Medulla oblongata (tissue), 1 donor: Measurements from ENCODE around the gene AOPEP.
"Not testable (repeated sequence)": the region's sequence is repeated elsewhere in the genome, so short reads cannot be mapped to it uniquely, and the experiment has no call there.

Source experiments
- DNase-seq: peaks from one replicate; pipeline ENCODE4 v3.0.0-alpha.2; 2015; ENCODE audit errors: extremely low spot score

Gene AOPEP

DNA sequence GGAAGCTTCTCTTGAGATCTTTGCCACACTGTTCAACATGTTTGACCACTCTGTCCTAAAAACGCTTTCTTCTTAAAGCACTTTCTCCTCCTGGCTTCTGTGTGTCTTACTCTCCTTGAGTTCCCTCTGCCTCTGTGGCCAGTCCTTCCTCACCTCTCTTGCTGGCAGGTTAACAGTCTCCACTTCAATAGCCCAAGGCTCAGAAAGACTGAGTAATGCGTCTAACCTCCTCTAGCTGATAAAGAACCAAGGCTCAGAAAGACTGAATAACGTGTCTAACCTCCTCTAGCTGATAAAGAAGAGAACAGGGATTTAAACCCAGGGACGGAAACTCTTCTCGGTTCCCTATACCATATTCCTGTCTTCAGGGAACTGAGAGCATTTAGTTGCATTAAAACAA is 205.2 kb downstream of the AOPEP start:
- no peak for DNase-seq

DNA sequence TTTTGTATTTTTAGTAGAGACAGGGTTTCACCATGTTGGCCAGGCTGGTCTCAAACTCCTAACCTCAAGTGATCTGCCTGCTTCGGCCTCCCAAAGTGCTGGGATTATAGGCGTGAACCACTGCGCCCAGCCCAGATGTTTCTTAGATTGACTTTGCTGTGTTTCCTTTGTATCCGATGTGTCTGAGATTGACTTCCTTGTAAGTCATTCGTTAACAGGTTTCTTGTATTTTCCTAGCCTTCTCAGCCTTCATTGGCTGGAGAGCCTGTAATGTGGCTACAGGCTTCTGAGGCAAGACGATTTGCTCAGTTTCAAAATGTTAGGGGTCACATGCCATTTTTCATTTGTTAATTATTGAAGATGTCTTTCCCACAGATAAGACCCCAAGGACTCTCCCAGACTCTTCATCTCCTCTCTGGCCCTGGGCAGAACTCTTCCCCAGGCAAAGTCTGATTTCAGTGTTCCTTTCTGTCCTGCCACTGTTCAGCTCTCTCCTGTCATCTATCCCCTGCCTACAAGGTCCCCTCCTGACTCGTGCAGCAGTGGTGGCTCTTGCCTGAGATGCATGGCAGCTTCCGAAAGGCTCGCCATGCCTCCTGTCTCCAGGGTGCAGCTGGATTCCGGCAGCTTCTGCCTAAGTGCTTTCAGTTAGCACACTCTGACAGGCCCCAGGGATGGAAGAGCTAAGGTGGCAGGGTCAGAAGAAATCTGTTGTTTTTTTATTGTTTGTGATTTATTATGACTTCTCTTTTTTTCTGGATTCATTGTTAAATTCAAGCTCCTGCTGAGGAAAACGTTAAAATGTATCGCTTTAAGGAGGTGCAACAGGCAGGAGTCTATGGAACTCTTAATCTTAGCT is 206.4 kb downstream of the AOPEP start:
- DNase-seq = no peak

DNA sequence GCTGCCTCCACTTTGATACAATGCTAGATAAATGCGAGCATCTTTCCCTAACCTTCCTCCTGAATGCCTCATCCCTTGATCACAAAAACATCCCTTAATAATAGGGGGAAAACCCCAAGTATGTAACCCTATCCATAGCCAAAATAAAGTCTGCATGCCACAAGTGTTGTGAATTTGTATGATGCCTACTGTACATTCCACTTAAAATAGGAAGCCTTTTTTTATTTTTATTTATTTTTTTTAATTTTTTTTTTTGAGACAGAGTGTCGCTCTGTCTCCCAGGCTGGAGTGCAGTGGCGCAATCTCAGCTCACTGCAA is 207.0 kb downstream of the AOPEP start:
- no peak for DNase-seq

DNA sequence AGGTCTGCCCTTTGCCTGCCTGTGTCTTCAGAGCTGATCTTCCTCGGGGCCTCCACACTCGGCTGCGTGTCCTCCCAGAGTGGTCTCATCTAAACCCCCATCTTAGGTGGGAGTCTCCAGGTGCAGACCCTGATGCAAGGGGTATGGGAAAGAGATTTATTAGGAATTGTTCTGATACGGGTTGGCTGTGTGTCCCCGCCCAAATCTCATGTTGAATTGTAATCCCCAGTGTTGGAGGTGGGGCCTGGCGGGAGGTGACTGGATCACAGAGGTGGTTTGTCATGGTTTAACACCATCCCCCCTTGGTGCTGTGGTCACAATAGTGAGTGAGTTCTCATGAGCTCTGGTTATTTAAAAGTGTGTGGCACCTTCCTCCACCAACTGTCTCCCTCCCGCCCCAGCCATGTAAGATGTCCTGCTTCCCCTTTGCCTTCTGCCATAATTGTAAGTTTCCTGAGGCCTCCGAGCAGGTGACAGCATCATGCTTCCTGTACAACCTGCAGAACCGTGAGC is 208.4 kb downstream of the AOPEP start:
- no peak for DNase-seq

DNA sequence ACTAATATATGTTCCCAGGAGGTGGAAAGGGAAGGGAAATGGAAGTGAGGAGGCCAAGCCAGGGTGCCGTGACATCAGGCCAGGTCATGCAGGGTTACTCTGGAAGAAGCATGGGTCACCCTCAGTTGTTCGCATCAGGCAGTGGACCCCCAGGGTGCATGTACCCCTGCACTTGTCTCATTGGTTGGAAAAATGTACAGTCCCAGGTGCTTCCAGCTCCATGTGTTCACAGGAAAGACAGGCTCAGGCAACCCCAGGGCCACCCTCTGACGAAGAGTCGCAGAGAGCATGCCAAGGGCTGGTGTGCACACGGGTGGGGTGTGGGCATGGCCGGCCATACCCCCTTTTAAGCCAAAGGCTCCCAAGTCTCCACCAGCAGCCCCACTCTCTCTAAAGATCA is 208.9 kb downstream of the AOPEP start:
- no peak for DNase-seq

DNA sequence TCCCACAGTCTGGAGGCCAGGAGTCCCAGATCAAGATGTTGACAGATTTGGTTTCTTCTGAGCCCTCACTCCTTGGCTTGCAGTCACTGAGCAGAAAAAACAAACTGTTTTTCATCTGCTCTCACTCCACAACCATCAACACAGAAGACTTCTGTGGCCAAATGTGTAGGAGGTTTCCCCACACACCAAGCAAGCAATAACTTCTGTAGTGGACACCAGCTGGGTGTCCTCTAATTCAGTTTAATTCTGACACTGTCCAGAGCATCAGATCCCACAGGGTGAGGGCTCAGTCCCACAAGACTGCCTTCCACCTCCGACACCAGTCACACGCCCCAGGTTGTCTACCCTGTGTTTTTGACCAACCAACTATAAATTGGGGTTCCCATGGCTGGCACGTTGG is 209.9 kb downstream of the AOPEP start:
- no peak for DNase-seq

DNA sequence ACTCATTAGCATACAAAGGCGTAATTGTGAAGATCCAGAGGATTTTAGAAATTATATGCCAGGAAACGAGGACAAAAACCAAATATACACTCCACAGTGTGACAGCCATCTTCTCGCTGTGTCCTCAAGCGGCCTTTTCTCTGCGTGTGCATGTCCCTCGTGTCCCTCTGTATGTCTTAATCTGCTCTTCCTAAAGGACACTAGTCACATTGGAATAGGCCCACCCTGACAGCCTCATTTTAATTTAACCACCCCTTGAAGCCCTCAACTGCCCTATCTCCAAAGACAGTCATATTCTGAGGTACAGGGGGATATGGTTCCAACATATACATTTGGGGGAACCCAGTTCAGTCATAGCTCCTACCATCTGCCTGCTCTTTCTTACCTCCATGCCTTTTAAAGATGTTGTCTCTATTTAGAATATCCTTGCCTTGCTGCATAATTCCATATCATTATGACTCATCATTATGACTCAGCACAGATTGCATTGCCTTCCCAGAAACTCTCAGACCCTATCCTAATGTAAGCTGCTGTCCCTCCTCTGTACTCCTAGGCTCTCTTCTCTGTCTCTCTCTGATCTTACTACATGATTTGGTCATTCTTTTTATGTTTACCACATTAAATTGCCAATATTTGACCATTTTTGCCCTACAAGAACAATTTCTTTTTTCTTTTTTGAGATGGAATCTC is 210.9 kb downstream of the AOPEP start:
- no peak for DNase-seq

DNA sequence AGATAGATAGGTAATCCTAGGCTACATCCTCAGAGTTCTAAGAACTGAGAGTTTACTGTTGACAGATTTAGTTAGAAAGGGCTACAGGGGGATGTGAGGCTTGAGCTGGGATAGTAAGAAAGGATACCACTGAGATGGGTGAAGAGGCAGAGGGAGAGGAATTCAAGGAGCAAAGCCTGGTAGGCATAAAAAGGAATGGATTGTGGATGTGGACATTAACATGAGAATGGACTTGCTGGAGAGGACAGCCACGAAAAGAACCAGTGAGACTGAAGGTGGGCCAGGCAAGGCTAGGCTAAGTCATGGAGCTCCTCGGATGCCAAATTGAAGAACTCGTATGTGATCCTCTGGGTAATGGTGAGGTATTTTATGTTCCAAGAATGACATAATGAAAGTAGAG is 211.9 kb downstream of the AOPEP start:
- no peak for DNase-seq

DNA sequence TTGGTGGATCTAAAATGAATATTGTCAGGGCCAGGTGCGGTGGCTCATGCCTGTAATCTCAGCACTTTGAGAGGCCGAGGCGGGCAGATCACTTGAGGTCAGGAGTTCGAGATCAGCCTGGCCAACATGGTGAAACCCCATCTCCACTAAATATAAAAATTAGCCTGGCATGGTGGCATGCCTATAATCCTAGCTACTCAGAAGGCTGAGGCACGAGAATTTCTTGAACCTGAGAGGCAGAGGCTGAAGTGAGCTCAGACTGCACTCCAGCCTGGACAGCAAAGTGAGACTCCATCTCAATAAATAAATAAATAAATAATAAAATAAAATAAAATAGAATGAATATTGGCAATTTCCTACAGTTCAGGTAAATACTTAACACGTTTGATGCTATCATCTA is 213.8 kb downstream of the AOPEP start:
- DNase-seq = not testable (repeated sequence)

DNA sequence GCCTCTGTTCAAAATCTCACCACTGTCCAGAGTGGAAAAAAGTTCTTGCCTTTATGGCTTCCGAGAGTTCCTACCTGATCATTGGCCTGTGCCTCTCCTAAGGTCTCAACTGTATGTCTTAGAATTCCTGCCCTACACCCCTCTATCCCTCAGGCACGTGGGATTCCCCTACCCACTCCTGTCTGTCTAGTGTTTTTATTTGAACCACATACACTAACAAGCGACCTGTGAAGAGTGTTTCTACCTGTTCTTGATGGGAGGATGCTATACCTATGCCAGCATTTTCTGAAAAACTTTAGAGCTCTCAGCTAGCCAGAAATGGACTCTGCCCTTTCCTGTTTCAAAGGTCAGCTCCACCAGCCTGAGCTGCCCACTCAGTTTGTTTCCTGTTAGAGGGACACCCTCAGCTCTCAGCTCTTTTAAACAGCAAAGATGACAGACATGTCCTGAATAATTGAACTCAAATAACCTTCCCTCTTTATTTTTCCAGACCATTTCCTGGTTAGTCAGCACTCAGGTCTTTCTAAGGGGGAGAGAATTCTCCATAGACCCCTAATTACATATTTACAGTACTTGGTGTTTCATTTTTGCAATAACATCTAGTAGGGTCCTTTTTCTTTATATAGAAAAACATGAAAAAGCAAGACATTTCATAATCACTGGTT is 214.8 kb downstream of the AOPEP start:
- DNase-seq = no peak

DNA sequence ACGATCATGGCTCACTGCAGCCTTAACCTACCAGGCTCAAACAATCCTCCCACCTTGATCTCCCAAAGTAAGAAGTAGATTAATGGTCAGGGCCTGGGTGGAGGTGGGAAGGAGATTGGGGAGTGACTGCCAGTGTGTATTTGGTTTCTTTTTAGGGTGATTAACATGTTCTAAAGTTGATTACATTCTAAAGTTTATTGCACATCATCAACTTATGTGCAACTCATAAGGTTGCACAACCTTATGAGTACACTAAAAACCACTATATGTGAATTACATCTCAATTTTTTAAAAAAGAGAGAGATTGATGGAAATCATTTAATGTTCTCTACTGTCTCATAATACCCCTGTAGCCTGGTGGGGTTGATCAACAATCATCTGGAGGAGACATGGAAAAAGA is 218.1 kb downstream of the AOPEP start:
- DNase-seq = no peak

DNA sequence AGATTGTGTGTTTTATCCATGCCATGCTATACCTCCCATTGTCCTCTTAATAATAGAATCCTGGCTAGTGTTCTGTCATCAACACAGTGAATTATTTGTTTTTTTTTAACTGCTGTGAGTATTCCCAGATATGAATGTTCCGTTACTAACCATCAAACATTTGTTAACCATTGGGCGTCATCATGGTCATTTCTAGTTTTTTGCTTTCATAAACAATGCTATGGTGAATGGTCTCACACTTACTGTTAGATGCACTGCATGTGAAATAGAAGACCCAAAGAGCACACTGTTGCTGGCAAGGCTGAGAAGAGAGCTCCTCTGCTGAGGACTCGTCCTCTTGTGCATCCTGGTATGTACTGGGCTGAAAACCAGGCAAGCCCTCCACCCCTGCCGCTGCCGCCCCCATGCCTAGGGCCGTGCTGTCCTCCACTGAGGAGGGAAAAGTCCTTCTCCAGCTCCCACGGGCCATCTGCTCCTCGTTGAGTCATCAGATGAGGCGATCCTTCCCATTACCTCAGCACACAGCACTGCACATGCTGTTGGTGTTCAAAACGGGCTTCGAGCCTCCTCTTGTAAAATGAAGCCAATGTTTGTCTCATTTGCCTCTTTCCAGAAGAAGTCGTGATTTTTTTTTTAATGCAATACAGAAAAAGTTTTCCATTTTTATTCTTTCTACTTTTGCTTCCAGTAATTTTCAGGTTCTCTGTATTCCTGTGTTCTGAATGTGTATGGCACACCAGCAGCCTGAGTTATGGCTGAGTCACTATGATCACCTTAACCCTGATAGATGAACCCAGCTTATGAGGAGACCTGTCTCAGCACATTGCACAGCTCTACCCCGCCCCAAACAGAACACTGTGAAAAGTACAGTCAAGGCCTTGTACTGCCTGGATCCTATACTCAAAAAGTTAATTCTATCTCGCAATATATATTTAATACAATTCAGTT is 219.0 kb downstream of the AOPEP start:
- no peak for DNase-seq

DNA sequence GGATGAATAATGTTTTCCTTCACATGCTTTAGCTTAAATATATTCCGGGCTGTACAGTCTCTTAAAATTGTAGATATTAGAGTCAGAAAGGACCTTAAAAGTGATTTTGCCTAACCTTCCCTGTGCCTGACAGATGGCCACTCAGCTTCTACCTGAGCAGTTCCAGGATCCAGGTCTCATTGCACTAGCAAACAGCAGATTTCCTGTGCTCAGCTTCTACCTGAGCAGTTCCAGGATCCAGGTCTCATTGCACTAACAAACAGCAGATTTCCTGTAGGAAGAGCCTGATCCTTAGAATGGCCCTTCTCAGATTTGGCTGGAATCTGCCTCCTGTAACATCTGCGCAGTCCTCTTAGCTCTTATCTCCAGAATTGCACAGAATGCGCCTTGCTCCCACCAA is 219.8 kb downstream of the AOPEP start:
- DNase-seq = no peak

DNA sequence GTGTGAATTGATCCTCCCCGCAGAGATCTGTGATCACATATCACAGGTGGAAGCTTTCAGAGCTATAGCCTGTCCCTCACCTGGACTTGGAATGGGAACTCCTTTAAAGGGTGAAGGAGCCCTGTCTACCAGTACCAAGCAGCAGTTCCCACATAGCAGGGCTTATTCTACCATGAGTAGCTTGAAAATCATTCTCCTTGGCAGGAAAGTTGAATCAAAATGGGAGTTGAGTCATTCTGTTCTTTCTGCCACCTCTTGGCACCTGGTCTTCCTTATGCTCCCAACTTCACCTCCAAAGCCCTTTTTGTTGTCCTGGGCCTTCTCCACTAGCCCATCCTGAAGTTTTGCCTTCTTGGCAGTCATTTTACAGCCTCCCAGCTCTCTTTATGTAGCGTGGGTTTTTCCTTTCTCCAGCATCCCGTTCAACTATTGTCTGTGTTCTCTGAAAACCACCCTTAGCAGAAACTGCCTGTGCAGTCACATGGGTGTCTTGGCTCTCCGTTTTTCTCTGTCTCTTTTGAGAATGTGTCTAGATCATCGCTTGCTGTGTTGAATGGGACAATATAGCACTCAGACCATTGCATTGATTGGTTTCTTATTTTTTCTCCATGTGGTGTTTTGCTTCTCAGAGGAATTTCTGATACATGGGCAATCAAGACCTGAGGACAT is 222.2 kb downstream of the AOPEP start:
- DNase-seq = peak; percentile 90

DNA sequence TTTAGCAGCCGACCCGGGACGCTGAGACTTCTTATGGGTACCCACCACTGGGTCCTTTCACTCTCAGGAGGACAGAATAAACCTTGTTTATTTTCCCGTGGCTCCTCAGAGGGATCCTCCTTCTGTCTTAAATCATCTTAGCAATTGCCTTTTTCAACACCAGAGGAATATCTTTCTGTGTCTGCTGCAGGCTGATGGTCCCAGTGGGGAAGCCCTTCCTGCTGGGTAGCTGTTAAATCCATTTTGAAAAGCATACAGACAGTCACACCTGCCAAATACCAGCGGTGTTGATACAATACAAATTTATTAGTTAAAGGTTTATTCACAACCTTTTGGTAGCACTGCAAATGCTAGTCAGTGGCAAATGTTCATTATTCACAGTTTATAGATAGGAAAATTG is 222.9 kb downstream of the AOPEP start:
- no peak for DNase-seq

DNA sequence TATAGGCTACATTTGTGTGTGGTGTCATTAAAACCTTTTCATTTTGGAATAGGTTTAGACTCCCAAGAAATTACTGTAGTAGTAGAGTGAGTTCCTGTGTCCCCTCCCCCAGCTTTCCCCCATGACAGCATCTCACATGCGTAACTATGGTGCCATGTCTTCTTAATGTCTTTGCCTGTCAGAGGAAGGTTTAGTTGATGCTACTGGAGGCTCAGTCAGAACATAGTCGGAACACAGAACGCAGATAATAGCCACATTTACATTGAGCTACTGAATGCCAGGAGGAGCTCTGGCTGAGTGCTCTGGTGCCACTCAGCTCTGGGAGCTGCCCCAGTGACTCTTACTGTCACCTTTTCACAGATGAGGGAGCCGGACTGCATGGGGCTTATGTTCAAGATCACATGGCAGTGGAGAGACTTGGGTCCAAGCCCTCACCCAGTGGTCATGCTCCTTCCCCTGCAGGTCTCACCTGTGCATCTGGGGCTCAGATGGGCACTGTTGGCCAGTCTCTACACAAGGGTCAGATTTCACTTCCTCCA is 223.6 kb downstream of the AOPEP start:
- no peak for DNase-seq

DNA sequence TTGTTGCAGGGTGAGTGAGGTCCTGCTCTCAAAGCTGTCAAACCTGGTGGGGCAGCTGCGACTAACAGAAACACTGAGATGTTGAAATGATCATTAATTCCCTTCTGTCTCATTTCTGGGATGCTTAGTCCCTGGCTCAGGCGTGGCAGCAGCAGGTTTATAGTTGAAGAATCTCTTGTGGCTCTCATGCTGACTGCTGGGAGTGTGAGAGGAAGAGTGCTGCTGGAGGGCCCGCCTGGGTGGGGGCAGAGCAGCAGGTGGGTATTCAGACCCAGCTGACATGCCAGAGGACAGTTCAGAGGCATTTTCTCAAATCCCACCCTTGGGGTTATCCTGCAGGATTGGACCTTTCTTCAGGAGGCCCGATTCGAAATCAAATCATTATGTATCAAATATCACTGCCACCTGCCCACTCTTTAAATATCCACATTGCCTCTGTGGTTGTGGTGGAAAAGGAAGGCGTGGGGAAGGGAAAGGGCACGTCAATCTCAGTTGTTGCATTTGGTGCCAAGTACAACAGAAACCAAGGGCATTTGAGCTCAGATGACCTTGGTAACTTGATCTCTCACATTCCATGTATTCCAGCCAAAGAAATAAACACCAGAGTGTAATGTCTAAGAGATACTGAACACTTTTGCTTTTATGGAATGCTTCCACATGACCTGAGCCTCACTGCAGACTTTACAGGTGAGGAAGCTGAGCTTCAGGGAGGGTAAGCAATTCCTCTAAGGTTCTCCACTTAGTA is 224.3 kb downstream of the AOPEP start:
- DNase-seq = no peak

DNA sequence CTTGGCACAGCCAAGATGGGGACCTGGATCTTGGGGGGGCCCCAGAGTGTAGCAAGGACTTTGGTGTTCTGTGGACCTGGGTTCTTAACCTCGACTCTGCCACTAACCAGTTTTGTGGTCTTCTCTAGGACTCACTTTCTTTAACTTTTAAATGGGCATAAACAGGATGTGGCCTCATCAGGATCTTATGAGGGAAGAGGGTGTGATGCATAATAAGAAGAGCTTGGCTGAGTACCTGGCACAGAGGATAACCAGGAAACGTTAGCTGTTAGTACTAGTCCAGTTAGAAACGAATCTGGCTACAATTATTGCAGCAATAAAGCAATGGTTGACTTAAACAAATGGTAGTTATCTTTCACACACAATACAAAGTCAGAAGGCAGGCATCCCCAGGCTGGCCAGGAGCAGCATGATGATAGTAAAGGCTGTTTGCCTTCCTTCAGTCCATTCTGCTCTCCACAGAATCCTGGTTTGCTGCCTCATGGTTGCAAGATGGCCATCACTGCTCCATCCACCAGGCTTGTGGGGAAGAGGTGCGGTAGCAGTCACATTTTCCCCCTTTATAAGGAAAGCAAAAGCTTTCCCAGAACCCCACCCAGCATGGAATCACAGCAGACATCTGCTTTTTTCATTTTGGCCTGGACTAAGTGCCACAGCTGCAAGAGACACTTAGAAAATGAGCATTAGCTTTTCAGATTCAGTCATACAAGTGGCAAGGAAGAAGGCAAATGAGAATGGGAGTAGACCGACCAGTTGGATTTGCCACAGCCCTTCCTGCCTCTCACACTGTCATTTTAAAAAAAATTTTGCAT is 225.0 kb downstream of the AOPEP start:
- DNase-seq = no peak
